GM18502 (cell line): ENCODE data around the gene RPS19BP1.
"Not testable (repeated sequence)": the region's sequence is repeated elsewhere in the genome, so short reads cannot be mapped to it uniquely, and the experiment has no call there.

Source experiments
- ATAC-seq: cut with Tn5 transposase; IDR thresholded peaks from one replicate; pipeline ENCODE4 v1.9.1; 2021; ENCODE audit warnings: mild to moderate bottlenecking; ENCODE audit not compliant: unreplicated experiment, poor library complexity

RPS19BP1 gene

GRCh38 chr22:39530116-39530515 is 2.4 kb downstream of the RPS19BP1 start:
- ATAC-seq: no peak

DNA sequence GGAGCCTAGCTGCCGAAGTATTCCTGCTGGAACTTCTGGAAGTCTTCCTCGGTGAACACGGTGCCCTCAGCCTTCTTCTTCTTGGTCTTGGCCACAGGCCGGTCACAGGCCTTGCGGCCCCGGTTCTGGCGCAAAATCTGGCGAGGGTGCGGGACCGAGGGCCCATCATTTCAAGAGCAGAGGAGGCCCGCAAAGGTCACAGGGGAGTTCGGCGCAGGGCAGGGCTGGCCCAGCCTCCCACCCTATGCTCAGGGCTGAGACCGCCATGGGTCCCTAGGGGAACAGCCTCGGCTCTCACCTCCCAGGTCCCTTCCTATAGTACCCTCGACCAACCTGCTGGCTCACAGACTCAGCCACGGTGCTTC is 3.1 kb downstream of the RPS19BP1 start:
- ATAC-seq: no peak

GRCh38 chr22:39528681-39529486 is 3.7 kb downstream of the RPS19BP1 start:
- ATAC-seq: no peak

GRCh38 chr22:39528080-39528661 is 4.4 kb downstream of the RPS19BP1 start:
- no peak for ATAC-seq

DNA sequence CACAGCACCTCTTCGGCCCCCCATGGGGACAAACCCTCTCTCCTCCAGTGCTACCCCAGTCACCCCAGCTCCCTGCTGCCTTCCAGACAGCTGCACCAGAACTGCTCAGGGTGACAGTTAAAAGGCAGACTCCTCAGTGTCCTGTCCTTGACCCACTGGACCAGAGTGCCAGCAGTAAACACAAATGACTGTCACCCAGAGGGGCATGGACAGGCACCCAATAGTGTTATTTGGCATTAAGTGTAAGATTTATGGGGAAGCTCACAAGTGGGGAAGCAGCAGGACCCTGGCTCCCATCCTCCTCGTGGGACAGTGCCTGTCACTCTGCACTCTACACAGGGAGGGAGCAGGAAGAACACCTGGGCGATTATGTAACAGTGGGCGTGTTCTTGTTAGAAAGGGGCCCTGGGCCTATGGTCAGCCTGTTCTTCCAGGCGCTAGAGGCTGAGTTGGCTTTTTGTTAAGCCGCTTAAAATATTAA is 5.0 kb downstream of the RPS19BP1 start:
- ATAC-seq: no peak

- no peak for ATAC-seq
Measured at GRCh38 chr22:39526736-39527171, 5.8 kb downstream of the RPS19BP1 start.

DNA sequence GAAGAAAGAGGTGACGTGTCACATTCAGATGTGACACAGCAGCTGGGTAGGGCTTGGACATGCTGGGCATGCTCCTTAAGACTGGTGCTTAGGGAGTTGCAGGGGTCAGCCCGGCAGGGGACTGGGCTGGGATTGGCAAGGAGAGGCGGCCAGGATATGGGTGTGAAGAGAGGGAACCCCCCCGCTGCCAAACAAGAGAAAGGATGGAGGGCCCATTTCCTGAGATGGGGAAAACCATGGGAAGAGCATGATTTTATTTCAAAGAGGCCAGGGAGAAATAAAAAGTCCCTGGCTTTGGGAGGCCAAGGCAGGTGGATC is 6.9 kb downstream of the RPS19BP1 start:
- no peak for ATAC-seq

- no peak for ATAC-seq
Measured at GRCh38 chr22:39524753-39525657, 7.5 kb downstream of the RPS19BP1 start.

GRCh38 chr22:39524089-39524752 is 8.3 kb downstream of the RPS19BP1 start:
- ATAC-seq: no peak

GRCh38 chr22:39522567-39523300 is 9.8 kb downstream of the RPS19BP1 start:
- no peak for ATAC-seq

GRCh38 chr22:39522091-39522490 is 10.5 kb downstream of the RPS19BP1 start:
- ATAC-seq: not testable (repeated sequence)

GRCh38 chr22:39521106-39521885 is 11.3 kb downstream of the RPS19BP1 start:
- ATAC-seq: not testable (repeated sequence)

GRCh38 chr22:39520226-39521105 is 12.1 kb downstream of the RPS19BP1 start, which contains the start of gene ATF4:
Gene ATF4 (plus strand): TSS chr22:39520562. CDS start chr22:39521446, 884 bp downstream.
- peak; percentile 50 for ATAC-seq

GRCh38 chr22:39519681-39520225 is 12.8 kb downstream of the RPS19BP1 start:
- ATAC-seq: peak; percentile 76

GRCh38 chr22:39518996-39519680 is 13.4 kb downstream of the RPS19BP1 start:
- ATAC-seq: no peak

- ATAC-seq: no peak
Measured at GRCh38 chr22:39518144-39518786, 14.3 kb downstream of the RPS19BP1 start.

- no peak for ATAC-seq
Measured at GRCh38 chr22:39517470-39517869, 15.1 kb downstream of the RPS19BP1 start.
